GM23338 (cell line): ENCODE data around the gene EPS8L1. TPM values are rescaled to one million over a fixed set of nuclear protein-coding genes. Genes with fewer than 3 reads are reported as not detected.

Source experiments
- ATAC-seq: fragments of 200-7000 bp; cut with Tn5 transposase; 3 replicates; pipeline ENCODE4 v1.9.1; 2020
- DNase-seq: peaks from one replicate; pipeline ENCODE4 v3.0.0-alpha.2; 2015; ENCODE audit warnings: low spot score
- H2AFZ ChIP-seq: fragments of 200-600 bp; sonication (generic); 2 replicates; pipeline ENCODE4 v1.8.0; 2016; ENCODE audit warnings: antibody characterized with exemption, mild to moderate bottlenecking, moderate library complexity
- H3F3A ChIP-seq: fragments of 200-600 bp; sonication (generic); replicated peaks from 2 replicates; pipeline ENCODE4 v1.8.0; 2017; ENCODE audit warnings: antibody characterized with exemption, mixed run types, low read depth
- H3K27ac ChIP-seq: fragments of 200-600 bp; sonication (generic); 2 replicates; pipeline ENCODE4 v1.6.1; 2016; ENCODE audit warnings: low read depth
- H3K27me3 ChIP-seq: fragments of 200-600 bp; sonication (generic); 2 replicates; pipeline ENCODE4 v1.8.0; 2016; ENCODE audit warnings: mild to moderate bottlenecking, mixed run types, moderate library complexity; ENCODE audit not compliant: insufficient read depth
- H3K36me3 ChIP-seq: fragments of 200-600 bp; sonication (generic); 2 replicates; pipeline ENCODE4 v1.8.0; 2016; ENCODE audit warnings: mild to moderate bottlenecking; ENCODE audit not compliant: insufficient read depth
- H3K4me1 ChIP-seq: fragments of 200-600 bp; sonication (generic); 2 replicates; pipeline ENCODE4 v1.8.0; 2016; ENCODE audit warnings: mild to moderate bottlenecking, moderate library complexity; ENCODE audit not compliant: insufficient read depth
- H3K4me2 ChIP-seq: fragments of 200-600 bp; sonication (generic); 2 replicates; pipeline ENCODE4 v1.7.1; 2017; ENCODE audit warnings: mixed run types
- H3K4me3 ChIP-seq: fragments of 200-600 bp; sonication (generic); 2 replicates; pipeline ENCODE4 v1.6.1; 2016; ENCODE audit warnings: mixed run types
- H3K79me2 ChIP-seq: fragments of 200-600 bp; sonication (generic); replicated peaks from 2 replicates; pipeline ENCODE4 v1.8.0; 2017; ENCODE audit warnings: mild to moderate bottlenecking; ENCODE audit not compliant: insufficient read depth
- H3K9me2 ChIP-seq: fragments of 200-600 bp; sonication (generic); 2 replicates; pipeline ENCODE4 v1.8.0; 2017; ENCODE audit not compliant: insufficient read depth
- H4K20me1 ChIP-seq: fragments of 200-600 bp; sonication (generic); replicated peaks from 2 replicates; pipeline ENCODE4 v1.8.0; 2017; ENCODE audit warnings: mild to moderate bottlenecking; ENCODE audit not compliant: insufficient read depth
- H3K27ac Mint-ChIP-seq: 2 replicates; pipeline ENCODE4 v1.8.0; 2020; ENCODE audit warnings: inconsistent platforms, mild to moderate bottlenecking, moderate library complexity, mixed read lengths
- H3K27me3 Mint-ChIP-seq: 3 replicates; pipeline ENCODE4 v1.8.0; 2022; ENCODE audit warnings: low read depth, mild to moderate bottlenecking, moderate library complexity, mixed read lengths, inconsistent platforms; ENCODE audit not compliant: insufficient read depth, poor library complexity
- H3K36me3 Mint-ChIP-seq: 3 replicates; pipeline ENCODE4 v1.8.0; 2021; ENCODE audit warnings: low read depth, mild to moderate bottlenecking, inconsistent platforms, moderate library complexity, mixed read lengths
- H3K4me1 Mint-ChIP-seq: 3 replicates; pipeline ENCODE4 v1.8.0; 2020; ENCODE audit warnings: mild to moderate bottlenecking, inconsistent platforms, mixed read lengths
- H3K4me3 Mint-ChIP-seq: 3 replicates; pipeline ENCODE4 v1.8.0; 2021; ENCODE audit warnings: moderate library complexity, mild to moderate bottlenecking, inconsistent platforms, mixed read lengths
- H3K9me3 Mint-ChIP-seq: 3 replicates; pipeline ENCODE4 v1.8.0; 2020; ENCODE audit warnings: moderate library complexity, mild to moderate bottlenecking, inconsistent platforms, mixed read lengths
- CTCF ChIP-seq, 2 experiments: fragments of 200-600 bp in 1 of 2; sonication (generic) in 1 of 2; conservative IDR thresholded peaks; 2 replicates each; pipeline versions ENCODE4 v1.5.1 to v1.6.1; 2016 to 2017; ENCODE audit warnings: antibody characterized with exemption in 2 of 2, low read depth in 2 of 2, mild to moderate bottlenecking in 2 of 2, moderate library complexity in 1 of 2
- EZH2 ChIP-seq: fragments of 200-600 bp; sonication (generic); IDR thresholded peaks from one replicate; pipeline ENCODE4 v1.8.0; 2017; ENCODE audit warnings: antibody characterized with exemption, mild to moderate bottlenecking, low read depth; ENCODE audit not compliant: unreplicated experiment
- EZH2phosphoT487 ChIP-seq: fragments of 200-600 bp; sonication (generic); IDR thresholded peaks from one replicate; pipeline ENCODE4 v1.8.1; 2018; ENCODE audit warnings: antibody characterized with exemption; ENCODE audit not compliant: unreplicated experiment
- JUNB ChIP-seq: IDR thresholded peaks from one replicate; pipeline ENCODE4 v1.6.1; 2016; ENCODE audit warnings: antibody characterized with exemption; ENCODE audit not compliant: unreplicated experiment
- NANOG ChIP-seq: IDR thresholded peaks from 2 replicates; pipeline ENCODE4 v1.6.1; 2016; ENCODE audit warnings: antibody characterized with exemption, borderline replicate concordance
- REST ChIP-seq: IDR thresholded peaks from one replicate; pipeline ENCODE4 v1.6.1; 2018; ENCODE audit warnings: antibody characterized with exemption; ENCODE audit not compliant: unreplicated experiment
- ZNF114 ChIP-seq: fragments of 250-450 bp; sonication (Bioruptor Pico); IDR thresholded peaks from 2 replicates; pipeline ENCODE4 v1.5.0; 2020; ENCODE audit warnings: mild to moderate bottlenecking, moderate library complexity
- ZNF331 ChIP-seq: fragments of 250-450 bp; sonication (Bioruptor Pico); IDR thresholded peaks from 2 replicates; pipeline ENCODE4 v1.5.0; 2020; ENCODE audit warnings: low read depth, mild to moderate bottlenecking, moderate library complexity
- ZNF462 ChIP-seq: fragments of 250-450 bp; sonication (Bioruptor Pico); IDR thresholded peaks from 2 replicates; pipeline ENCODE4 v1.5.0; 2020; ENCODE audit warnings: mild to moderate bottlenecking, moderate library complexity
- polyA plus RNA-seq: library from polyadenylated mRNA; unstranded; fragments of >200 nt; fragmentation: Nextera tagmentation; extraction: Ambion mirVana; gene quantifications from 2 replicates; pipeline ENCODE4 v1.2.1, GENCODE V29; 2016
- total RNA-seq: library from RNA; depleted of rRNA; stranded (reverse); fragments of >200 nt; shearing (Covaris generic); gene quantifications from 2 replicates; pipeline ENCODE4 v1.2.3, GENCODE V29; 2014
- TF ChIP-seq, protein P1 (sequence below): IDR thresholded peaks from 2 replicates; pipeline ENCODE4 v1.6.1; 2016; ENCODE audit warnings: antibody characterized with exemption

The EPS8L1 gene
- total and polyA plus RNA-seq, 2 experiments from 2014 or later: 47.5 to 51.2 TPM

DNA sequence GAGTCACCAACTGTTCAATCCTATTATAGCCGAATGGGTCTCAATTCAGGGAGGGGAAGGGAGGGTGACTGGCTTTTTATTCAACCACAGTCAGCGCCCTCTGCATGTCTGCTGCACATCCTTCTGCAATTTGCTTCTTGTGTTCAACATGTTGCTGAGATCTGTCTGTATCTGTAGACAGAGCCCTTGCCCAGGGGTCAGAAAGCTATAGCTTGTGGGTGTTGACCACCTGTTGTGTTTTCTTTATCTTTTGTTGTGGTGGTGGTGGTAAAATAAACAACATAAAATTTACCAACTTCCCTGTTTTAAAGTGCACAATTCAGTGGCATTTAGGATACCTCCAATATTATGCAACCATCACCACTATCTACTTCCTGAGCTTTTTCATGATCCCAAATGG, 29.6 kb downstream of the EPS8L1 start (continued):
- no peak for TF ChIP-seq REST

GRCh38 chr19:55106591-55106990, 30.9 kb downstream of the EPS8L1 start:
- no peak overlapping the region for H2AFZ ChIP-seq
- Mint-ChIP-seq H3K4me3 (no peak overlapping the region), H3K27me3 (peaks cover 5% of the 10 kb centered on the region), H3K9me3 (no peaks in the 10 kb centered on the region; the same call in 2 of the 3 replicates), H3K36me3 (peaks cover 23% of the 10 kb centered on the region), H3K4me1 (no peaks in the 10 kb centered on the region; the same call in 2 of the 3 replicates), H3K27ac (no peak overlapping the region)
- peaks cover 4% of the 10 kb centered on the region for H3K36me3 ChIP-seq
- H4K20me1 ChIP-seq: peaks cover 23% of the 10 kb centered on the region; the same call in 1 of the 2 replicates
- H3K27ac ChIP-seq: no peak overlapping the region
- H3K27me3 ChIP-seq: no peaks in the 10 kb centered on the region
- no peaks in the 10 kb centered on the region for H3K4me1 ChIP-seq
- no peaks in the 10 kb centered on the region for H3F3A ChIP-seq
- no peak overlapping the region for H3K4me2 ChIP-seq
- ATAC-seq: no peak
- no peaks in the 10 kb centered on the region for H3K9me2 ChIP-seq
- H3K79me2 ChIP-seq: no peaks in the 10 kb centered on the region; the same call in 1 of the 2 replicates
- H3K4me3 ChIP-seq: no peak overlapping the region
- DNase-seq: no peak
- TF ChIP-seq EZH2phosphoT487 (no peak), CTCF (conservative IDR thresholded peaks at IDR 0.05; ENCODE audit: low read depth in 2 of 2) (no peak), NANOG (no peak), ZNF462 (CRISPR knock-in tag) (no peak), JUNB (no peak), ZNF114 (CRISPR knock-in tag) (no peak), ZNF331 (CRISPR knock-in tag) (no peak), EZH2 (no peak)
- TF ChIP-seq, protein P1, sequence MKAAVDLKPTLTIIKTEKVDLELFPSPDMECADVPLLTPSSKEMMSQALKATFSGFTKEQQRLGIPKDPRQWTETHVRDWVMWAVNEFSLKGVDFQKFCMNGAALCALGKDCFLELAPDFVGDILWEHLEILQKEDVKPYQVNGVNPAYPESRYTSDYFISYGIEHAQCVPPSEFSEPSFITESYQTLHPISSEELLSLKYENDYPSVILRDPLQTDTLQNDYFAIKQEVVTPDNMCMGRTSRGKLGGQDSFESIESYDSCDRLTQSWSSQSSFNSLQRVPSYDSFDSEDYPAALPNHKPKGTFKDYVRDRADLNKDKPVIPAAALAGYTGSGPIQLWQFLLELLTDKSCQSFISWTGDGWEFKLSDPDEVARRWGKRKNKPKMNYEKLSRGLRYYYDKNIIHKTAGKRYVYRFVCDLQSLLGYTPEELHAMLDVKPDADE: no peak
